Sigmoid colon (tissue), 3 donors: ENCODE results near the gene SOX6.

Experiments used
- CTCF ChIP-seq, 4 experiments: fragments of 450-650 bp in 3 of 4; fragments of 200-600 bp in 1 of 4; IDR thresholded peaks; one replicate each; pipeline ENCODE4 v1.5.1; 2016 to 2019; ENCODE audit warnings: antibody characterized with exemption in 4 of 4, mild to moderate bottlenecking in 3 of 4, moderate library complexity in 2 of 4
- POLR2A ChIP-seq, 2 donors: fragments of 450-650 bp; IDR thresholded peaks; one replicate each; pipeline ENCODE4 v1.6.1; 2016; ENCODE audit warnings: antibody characterized with exemption in 2 of 2, mild to moderate bottlenecking in 2 of 2, moderate library complexity in 2 of 2

GRCh38 chr11:15938121-15938611, 418.2 kb downstream of the SOX6 start:
- no peak for TF ChIP-seq CTCF (IDR thresholded peaks at IDR 0.05)
- TF ChIP-seq POLR2A (IDR thresholded peaks at IDR 0.05): no peak
